Tibial nerve (tissue), 3 donors: ENCODE data around the gene CD300E.

Source experiments
- CTCF ChIP-seq, 5 experiments: fragments of 200-600 bp in 3 of 5; fragments of 450-650 bp in 2 of 5; sonication (generic) in 3 of 5; IDR thresholded peaks; one replicate each; pipeline ENCODE4 v1.5.1; 2016 to 2019; ENCODE audit warnings: antibody characterized with exemption in 5 of 5, mild to moderate bottlenecking in 3 of 5, moderate library complexity in 2 of 5
- POLR2A ChIP-seq, 2 donors: fragments of 450-650 bp; IDR thresholded peaks; one replicate each; pipeline ENCODE4 v1.6.1; 2017; ENCODE audit warnings: antibody characterized with exemption in 2 of 2, mild to moderate bottlenecking in 2 of 2, moderate library complexity in 2 of 2

DNA sequence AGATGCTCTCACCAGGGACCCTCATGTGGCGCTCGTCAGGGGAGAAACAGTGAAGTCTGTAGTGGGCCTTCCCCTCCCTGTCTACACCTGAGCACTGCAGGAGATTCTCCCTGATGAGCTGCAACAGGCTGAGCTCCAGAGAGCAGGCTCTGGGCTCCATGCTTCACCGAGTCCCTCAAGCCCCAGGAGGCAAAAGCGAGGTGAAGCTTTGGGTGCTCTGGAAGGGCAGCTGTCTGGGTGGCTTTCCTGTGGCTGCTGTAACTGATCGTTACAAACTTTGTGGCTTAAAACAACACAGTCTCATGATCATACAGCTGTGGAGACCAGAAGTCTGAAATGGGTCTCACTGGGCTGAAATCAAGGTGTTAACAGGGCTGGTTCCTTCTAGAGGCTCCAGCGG is 19.3 kb downstream of the CD300E start:
- TF ChIP-seq CTCF (IDR thresholded peaks at IDR 0.05) (no peak), POLR2A (IDR thresholded peaks at IDR 0.05) (no peak)
